MCF 10A (cell line): ENCODE results near the gene GRM7. TPM values are rescaled to one million over a fixed set of nuclear protein-coding genes. Genes with fewer than 3 reads are reported as not detected.

Source experiments
- BruUV-seq: library from RNA; stranded (reverse); fragments of 400-500 nt; replicated peaks from 2 replicates; lab custom pipeline; 2021; lab: Mats Ljungman, UMichigan
- CTCF ChIA-PET: fragments of 300-600 bp; sonication (Branson Sonifier 250); formaldehyde crosslinking; extraction: SDS; loops from one replicate; lab custom pipeline; 2021; ENCODE audit warnings: antibody characterized with exemption, inconsistent platforms; lab: Yijun Ruan, JAX
- POLR2A ChIA-PET: fragments of 300-600, 350-650 bp; sonication (Branson Sonifier 250); formaldehyde crosslinking; extraction: SDS; loops from one replicate; lab custom pipeline; 2020; ENCODE audit warnings: antibody characterized with exemption, inconsistent platforms; lab: Yijun Ruan, JAX
- DNase-seq: peaks from one replicate; pipeline ENCODE4 v3.0.0-alpha.2; 2018; ENCODE audit not compliant: unreplicated experiment
- H3K27ac Mint-ChIP-seq: one replicate; pipeline ENCODE4 v1.8.0; 2022; ENCODE audit warnings: mild to moderate bottlenecking, low read depth, mixed read lengths; ENCODE audit not compliant: unreplicated experiment
- H3K27me3 Mint-ChIP-seq: one replicate; pipeline ENCODE4 v1.8.0; 2022; ENCODE audit warnings: mixed read lengths; ENCODE audit not compliant: insufficient read depth, unreplicated experiment
- H3K36me3 Mint-ChIP-seq: one replicate; pipeline ENCODE4 v1.8.0; 2022; ENCODE audit warnings: mild to moderate bottlenecking, moderate library complexity, mixed read lengths; ENCODE audit not compliant: insufficient read depth, unreplicated experiment
- H3K4me1 Mint-ChIP-seq: one replicate; pipeline ENCODE4 v1.8.0; 2022; ENCODE audit warnings: mixed read lengths; ENCODE audit not compliant: insufficient read depth, unreplicated experiment
- H3K4me3 Mint-ChIP-seq: one replicate; pipeline ENCODE4 v1.8.0; 2022; ENCODE audit warnings: mild to moderate bottlenecking, moderate library complexity, mixed read lengths; ENCODE audit not compliant: unreplicated experiment
- H3K9me3 Mint-ChIP-seq: one replicate; pipeline ENCODE4 v1.8.0; 2022; ENCODE audit warnings: mixed read lengths; ENCODE audit not compliant: unreplicated experiment
- CTCF ChIP-seq: fragments of 200-600 bp; IDR thresholded peaks from one replicate; pipeline ENCODE4 v1.8.0; 2022; ENCODE audit warnings: antibody characterized with exemption, mild to moderate bottlenecking; ENCODE audit not compliant: unreplicated experiment
- intact Hi-C: fragments of 100-400 bp; cut with micrococcal nuclease; formaldehyde crosslinking; loops from 2 replicates; pipeline ENCODE4 v1.14.1; 2022
- total RNA-seq: library from RNA; stranded (reverse); gene quantifications from 2 replicates; pipeline ENCODE4 v1.2.3, GENCODE V29; 2022

GRM7 gene
- total RNA-seq, 1 experiment from 2014 or later = not detected

GRCh38 chr3:7266551-7266950 is 405.6 kb downstream of the GRM7 start:
- H3K4me3 Mint-ChIP-seq = no peak overlapping the region
- CTCF ChIA-PET = no interaction called here
- peaks cover 6% of the 10 kb centered on the region for H3K9me3 Mint-ChIP-seq
- H3K27ac Mint-ChIP-seq = no peak overlapping the region
- no peak for DNase-seq
- no peak for TF ChIP-seq CTCF
- H3K36me3 Mint-ChIP-seq = no peaks in the 10 kb centered on the region
- no peaks in the 10 kb centered on the region for H3K4me1 Mint-ChIP-seq
- H3K27me3 Mint-ChIP-seq = no peaks in the 10 kb centered on the region
- POLR2A ChIA-PET = no interaction called here
- intact Hi-C loops = no loop called here
- no TSS peak for BruUV-seq

- Mint-ChIP-seq H3K9me3 (no peaks in the 10 kb centered on the region), H3K4me1 (no peaks in the 10 kb centered on the region), H3K27ac (no peak overlapping the region), H3K4me3 (no peak overlapping the region), H3K36me3 (no peaks in the 10 kb centered on the region), H3K27me3 (no peaks in the 10 kb centered on the region)
- no peak for TF ChIP-seq CTCF
- POLR2A ChIA-PET = interaction anchor here (0.6 to 0.7 kb wide), 2 partner anchors 237 to 1057 kb away, joined by 4 read pairs; no protein-coding TSS in a partner anchor
- no TSS peak for BruUV-seq
- CTCF ChIA-PET = interaction anchor here (0.5 kb wide), 2 partner anchors 295 to 1572 kb away, joined by 3 read pairs; no protein-coding TSS in a partner anchor
- DNase-seq = no peak
- intact Hi-C loops = no loop called here
These were observed 409.8 kb downstream of the GRM7 start for GRCh38 chr3:7270731-7271130.

- Mint-ChIP-seq H3K36me3 (no peaks in the 10 kb centered on the region), H3K9me3 (no peaks in the 10 kb centered on the region), H3K27me3 (no peaks in the 10 kb centered on the region), H3K27ac (no peak overlapping the region), H3K4me1 (no peaks in the 10 kb centered on the region), H3K4me3 (no peak overlapping the region)
- intact Hi-C loops = no loop called here
- TF ChIP-seq CTCF = no peak
- no peak for DNase-seq
- CTCF ChIA-PET = interaction anchor here (0.6 kb wide), 1 partner anchor 1313 kb away, joined by 4 read pairs; no protein-coding TSS in a partner anchor
- no TSS peak for BruUV-seq
- POLR2A ChIA-PET = no interaction called here
These were observed 410.7 kb downstream of the GRM7 start for GRCh38 chr3:7271631-7272030.

- H3K36me3 Mint-ChIP-seq = no peaks in the 10 kb centered on the region
- no peaks in the 10 kb centered on the region for H3K4me1 Mint-ChIP-seq
- no peak overlapping the region for H3K4me3 Mint-ChIP-seq
- no peak overlapping the region for H3K27ac Mint-ChIP-seq
- intact Hi-C loops = no loop called here
- no peak for TF ChIP-seq CTCF
- POLR2A ChIA-PET = no interaction called here
- no TSS peak for BruUV-seq
- no peak for DNase-seq
- no peaks in the 10 kb centered on the region for H3K9me3 Mint-ChIP-seq
- CTCF ChIA-PET = no interaction called here
- H3K27me3 Mint-ChIP-seq = no peaks in the 10 kb centered on the region
These were observed 411.3 kb downstream of the GRM7 start for GRCh38 chr3:7272203-7272602.
